Activated naive CD8-positive, alpha-beta T cell treated with anti-CD3 and anti-CD28 coated beads, Interleukin-2, amount 50 U/mL, for 24 hours (primary cell): Measurements from ENCODE around the gene SLC25A48.
A peak's percentile ranks its signal among the peaks of the same experiment; 100 is the strongest.

ENCODE experiments used
- ATAC-seq: fragments of 150-1000 bp; cut with Tn5 transposase; one replicate; pipeline ENCODE4 v1.10.0; 2021
- DNase-seq: peaks from one replicate; pipeline ENCODE4 v3.0.0; 2021
- H3K27ac Mint-ChIP-seq: one replicate; pipeline ENCODE4 v1.8.0; 2021; ENCODE audit warnings: mild to moderate bottlenecking, mixed read lengths
- H3K27me3 Mint-ChIP-seq: one replicate; pipeline ENCODE4 v1.8.0; 2021; ENCODE audit warnings: mixed read lengths
- H3K36me3 Mint-ChIP-seq: one replicate; pipeline ENCODE4 v1.8.0; 2021; ENCODE audit warnings: low read depth, mixed read lengths
- H3K4me1 Mint-ChIP-seq: one replicate; pipeline ENCODE4 v1.8.0; 2021; ENCODE audit warnings: mixed read lengths
- H3K4me3 Mint-ChIP-seq: one replicate; pipeline ENCODE4 v1.8.0; 2021; ENCODE audit warnings: mild to moderate bottlenecking, moderate library complexity, mixed read lengths
- H3K9me3 Mint-ChIP-seq: one replicate; pipeline ENCODE4 v1.8.0; 2021; ENCODE audit warnings: mixed read lengths

Gene SLC25A48

DNA sequence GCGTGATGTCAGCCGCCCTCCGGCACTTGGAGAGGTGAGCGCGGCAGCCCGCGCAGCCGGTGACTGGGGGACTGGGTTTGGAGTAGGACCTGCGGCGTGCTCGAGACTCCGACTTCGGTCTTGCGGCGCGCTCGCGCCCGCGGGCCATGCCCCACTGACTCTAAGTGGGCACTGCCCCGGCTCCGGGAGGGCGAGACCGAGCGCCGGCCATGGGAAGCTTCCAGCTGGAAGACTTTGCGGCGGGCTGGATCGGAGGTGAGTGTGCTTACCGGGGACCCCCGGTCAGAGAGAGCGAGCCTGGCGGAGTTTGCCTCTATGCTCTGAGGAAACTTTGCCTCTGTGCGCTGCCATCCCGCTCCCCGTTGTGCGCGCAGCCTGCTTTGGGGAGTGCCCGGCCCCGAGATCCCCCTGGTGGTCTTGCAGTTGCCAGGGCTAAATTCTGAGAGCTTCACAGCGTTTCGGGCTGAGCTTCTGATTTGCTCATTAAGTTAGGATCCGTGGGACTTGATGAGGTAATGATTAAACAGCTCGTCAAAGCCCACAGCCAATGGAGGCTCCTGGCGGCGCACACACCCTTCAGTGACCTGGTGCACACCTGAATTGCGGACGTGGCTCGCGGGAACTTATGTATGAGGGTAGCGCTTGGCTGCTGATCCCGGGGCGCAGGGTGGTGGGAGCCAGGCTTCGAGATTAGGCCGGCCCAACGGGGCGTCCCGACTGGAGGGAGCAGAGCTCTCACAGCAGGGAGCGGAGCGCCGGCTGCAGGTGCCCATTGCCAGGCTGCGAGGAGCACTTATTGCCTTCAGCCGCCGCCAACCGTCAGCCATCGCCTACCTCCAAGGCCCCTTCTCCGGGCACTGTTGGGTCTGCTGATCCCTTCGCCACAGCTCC lies at the start of gene SLC25A48:
SLC25A48 (plus strand) TSS at position 25 of the 891 bp plus-strand sequence; CDS start at position 210, 185 bp downstream.
- DNase-seq = peak; percentile 47
- Mint-ChIP-seq H3K4me3 (no peak within 1 kb of the TSS), H3K36me3 (no peaks in the 10 kb centered on the region), H3K9me3 (peaks cover 14% of the 10 kb centered on the region), H3K27ac (no peak within 1 kb of the TSS), H3K27me3 (peaks cover 57% of the 10 kb centered on the region), H3K4me1 (peaks cover 2% of the 10 kb centered on the region)
- ATAC-seq = peak; percentile 70

- no peaks in the 10 kb centered on the region for H3K9me3 Mint-ChIP-seq
- no peaks in the 10 kb centered on the region for H3K27me3 Mint-ChIP-seq
- H3K27ac Mint-ChIP-seq = no peak overlapping the region
- no peak overlapping the region for H3K4me3 Mint-ChIP-seq
- ATAC-seq = no peak
- no peaks in the 10 kb centered on the region for H3K36me3 Mint-ChIP-seq
- no peaks in the 10 kb centered on the region for H3K4me1 Mint-ChIP-seq
- no peak for DNase-seq
These were observed 33.8 kb upstream of the SLC25A48 start for GRCh38 chr5:135800656-135801055.

DNA sequence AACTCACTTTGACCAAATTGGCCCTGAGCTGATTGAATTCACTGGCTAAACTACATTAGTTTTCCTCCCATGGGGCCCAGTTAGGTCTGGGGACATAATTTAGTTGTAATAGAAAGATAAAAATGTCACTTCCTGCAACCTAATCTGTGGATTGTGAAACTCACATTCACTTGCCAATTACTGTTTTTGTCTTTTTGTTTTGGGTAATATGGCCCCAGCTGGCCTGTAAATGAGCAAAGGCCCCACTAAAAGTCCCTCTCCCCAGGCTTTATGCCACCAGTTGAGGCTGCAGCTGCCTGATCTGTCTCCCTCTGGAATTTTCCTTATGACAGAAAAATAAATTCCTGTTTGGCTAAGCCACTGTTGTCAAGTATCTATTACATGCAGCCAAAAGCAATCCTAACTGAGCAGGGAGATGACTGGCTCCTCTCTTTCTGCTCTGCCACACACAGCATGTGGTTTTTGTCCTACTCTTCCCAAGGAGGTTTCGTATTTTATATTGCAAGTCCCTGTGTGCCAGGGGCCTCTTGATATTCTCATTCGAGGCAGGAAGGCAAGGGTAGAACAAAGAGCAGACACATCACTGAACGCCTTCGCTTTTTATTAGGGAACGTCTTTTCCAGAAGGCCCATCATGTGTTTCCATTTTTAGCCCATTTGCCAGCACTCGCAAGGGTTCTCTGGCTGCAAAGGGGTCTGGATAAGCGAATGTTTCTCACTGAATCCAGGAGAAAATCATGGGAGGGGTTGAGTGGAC lies 24.1 kb upstream of the SLC25A48 start:
- no peaks in the 10 kb centered on the region for H3K4me1 Mint-ChIP-seq
- DNase-seq (no peak), ATAC-seq (no peak)
- no peak overlapping the region for H3K4me3 Mint-ChIP-seq
- peaks cover 13% of the 10 kb centered on the region for H3K27me3 Mint-ChIP-seq
- H3K36me3 Mint-ChIP-seq = no peaks in the 10 kb centered on the region
- no peak overlapping the region for H3K27ac Mint-ChIP-seq
- H3K9me3 Mint-ChIP-seq = no peaks in the 10 kb centered on the region

GRCh38 chr5:135811007-135811406 lies 23.5 kb upstream of the SLC25A48 start:
- Mint-ChIP-seq H3K36me3 (no peaks in the 10 kb centered on the region), H3K9me3 (no peaks in the 10 kb centered on the region), H3K4me3 (no peak overlapping the region), H3K27me3 (peaks cover 13% of the 10 kb centered on the region), H3K27ac (no peak overlapping the region), H3K4me1 (no peaks in the 10 kb centered on the region)
- ATAC-seq (no peak), DNase-seq (no peak)

DNA sequence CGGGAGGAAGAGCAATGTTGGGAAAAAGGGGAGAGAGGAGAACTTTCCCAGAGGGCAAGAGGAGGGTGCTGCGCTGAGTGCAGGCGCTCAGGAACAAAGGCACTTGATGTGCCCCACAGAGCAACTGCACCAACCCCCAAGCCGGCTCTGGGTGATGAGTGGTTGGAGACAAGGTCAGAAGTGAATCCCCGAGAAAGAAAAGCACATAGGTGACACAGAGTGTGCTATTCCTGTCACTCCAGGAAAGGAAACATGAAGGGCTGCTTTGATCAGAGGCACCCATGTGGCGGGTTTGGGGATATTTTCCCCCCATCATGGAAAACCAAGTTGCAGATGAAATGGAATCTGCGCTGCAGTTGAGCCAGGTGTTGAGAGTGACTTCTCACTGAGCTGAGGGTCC lies 20.7 kb upstream of the SLC25A48 start:
- Mint-ChIP-seq H3K27ac (no peak overlapping the region), H3K27me3 (peaks cover 23% of the 10 kb centered on the region)

GRCh38 chr5:135814316-135814715 lies 20.1 kb upstream of the SLC25A48 start:
- no peaks in the 10 kb centered on the region for H3K9me3 Mint-ChIP-seq
- H3K27me3 Mint-ChIP-seq = peaks cover 25% of the 10 kb centered on the region
- ATAC-seq = no peak
- no peak overlapping the region for H3K4me3 Mint-ChIP-seq
- no peak for DNase-seq
- no peak overlapping the region for H3K27ac Mint-ChIP-seq
- no peaks in the 10 kb centered on the region for H3K4me1 Mint-ChIP-seq
- H3K36me3 Mint-ChIP-seq = no peaks in the 10 kb centered on the region

More for the DNA sequence above, 20.7 kb upstream of the SLC25A48 start:
- no peak for ATAC-seq
- H3K4me3 Mint-ChIP-seq = no peak overlapping the region
- H3K4me1 Mint-ChIP-seq = no peaks in the 10 kb centered on the region
- no peak for DNase-seq
- no peaks in the 10 kb centered on the region for H3K36me3 Mint-ChIP-seq
- H3K9me3 Mint-ChIP-seq = no peaks in the 10 kb centered on the region

DNA sequence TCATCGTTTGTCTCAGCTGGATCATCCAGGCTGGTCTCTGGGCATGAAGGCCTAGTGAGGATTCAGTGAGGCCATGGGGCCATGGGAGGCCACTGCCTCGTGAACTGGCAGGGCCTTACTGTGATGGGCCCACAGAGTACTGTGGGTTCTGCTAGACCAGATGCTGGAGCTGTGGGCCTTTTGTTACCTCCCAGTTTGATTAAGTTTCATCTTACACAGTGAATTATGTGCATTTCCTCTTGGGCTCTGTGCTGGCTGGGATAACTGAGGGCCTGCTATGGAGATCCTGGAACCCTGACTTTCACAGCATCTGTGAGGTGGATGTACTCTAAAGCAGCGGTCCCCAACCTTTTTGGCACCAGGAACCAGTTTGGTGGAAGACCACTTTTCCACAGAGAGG lies 19.7 kb upstream of the SLC25A48 start:
- H3K27ac Mint-ChIP-seq = no peak overlapping the region
- H3K4me3 Mint-ChIP-seq = no peak overlapping the region
- DNase-seq = no peak
- peaks cover 21% of the 10 kb centered on the region for H3K27me3 Mint-ChIP-seq
- H3K9me3 Mint-ChIP-seq = no peaks in the 10 kb centered on the region
- no peaks in the 10 kb centered on the region for H3K36me3 Mint-ChIP-seq
- no peaks in the 10 kb centered on the region for H3K4me1 Mint-ChIP-seq
- no peak for ATAC-seq

DNA sequence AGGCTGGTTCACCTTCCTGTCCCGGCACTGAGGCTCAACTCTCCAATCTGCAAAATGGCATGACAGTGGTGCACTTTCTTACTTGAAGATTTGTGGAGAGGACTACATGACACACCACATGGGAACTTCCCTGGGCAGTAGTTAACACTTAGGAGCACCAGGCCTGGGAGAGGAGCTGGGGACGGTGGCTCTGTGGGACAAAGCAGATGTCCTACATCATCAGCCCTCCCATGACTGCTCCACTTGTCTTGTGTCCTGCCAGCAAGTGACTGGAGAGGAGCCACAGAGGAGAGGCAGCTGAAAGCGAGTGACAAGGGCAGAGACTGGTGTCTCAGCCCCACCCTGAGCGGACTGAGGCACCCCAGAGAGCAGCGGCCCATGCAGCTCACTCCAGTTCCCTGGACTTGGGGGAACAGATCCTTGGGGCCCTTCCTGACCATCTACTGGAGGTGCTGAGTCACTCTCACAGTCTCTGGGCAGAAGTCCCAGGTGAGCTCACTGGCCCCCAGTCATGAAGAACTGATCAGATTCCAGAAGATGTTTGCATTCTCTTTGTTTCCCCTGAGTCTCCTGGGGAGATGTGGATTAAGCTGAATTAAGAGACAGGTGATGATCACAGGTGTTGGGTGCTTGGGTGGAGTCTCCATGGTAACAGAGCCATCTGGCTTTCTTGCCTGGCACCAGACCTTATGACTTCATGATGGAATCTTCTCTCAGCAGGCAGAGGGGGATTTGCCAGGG lies 13.2 kb upstream of the SLC25A48 start:
- ATAC-seq (no peak), DNase-seq (no peak)
- Mint-ChIP-seq H3K4me3 (no peak overlapping the region), H3K27me3 (peaks cover 16% of the 10 kb centered on the region), H3K27ac (no peak overlapping the region), H3K4me1 (no peaks in the 10 kb centered on the region), H3K9me3 (no peaks in the 10 kb centered on the region), H3K36me3 (no peaks in the 10 kb centered on the region)

DNA sequence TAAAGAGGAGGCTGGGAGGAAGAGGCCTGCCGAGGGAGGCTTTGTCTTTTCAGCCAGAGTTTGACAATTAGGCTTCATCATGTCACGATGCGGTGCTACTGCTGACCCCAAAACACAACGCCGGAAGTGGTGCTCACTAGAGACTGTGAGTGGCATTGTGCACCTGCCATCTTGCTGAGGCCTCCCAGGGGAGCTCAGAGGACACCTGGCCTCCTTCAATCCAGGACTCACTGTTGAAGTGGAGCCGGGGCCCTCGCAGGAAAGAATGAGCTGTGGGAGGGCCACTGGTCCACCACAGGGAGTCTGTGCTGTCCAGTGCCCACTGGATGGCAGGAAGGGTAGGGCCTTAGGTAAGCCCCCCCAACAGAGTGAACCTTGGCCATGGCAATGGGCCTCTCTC lies 12.7 kb upstream of the SLC25A48 start:
- Mint-ChIP-seq H3K27me3 (peaks cover 16% of the 10 kb centered on the region), H3K4me3 (no peak overlapping the region), H3K9me3 (no peaks in the 10 kb centered on the region), H3K27ac (no peak overlapping the region), H3K36me3 (no peaks in the 10 kb centered on the region), H3K4me1 (no peaks in the 10 kb centered on the region)
- ATAC-seq (no peak), DNase-seq (no peak)

DNA sequence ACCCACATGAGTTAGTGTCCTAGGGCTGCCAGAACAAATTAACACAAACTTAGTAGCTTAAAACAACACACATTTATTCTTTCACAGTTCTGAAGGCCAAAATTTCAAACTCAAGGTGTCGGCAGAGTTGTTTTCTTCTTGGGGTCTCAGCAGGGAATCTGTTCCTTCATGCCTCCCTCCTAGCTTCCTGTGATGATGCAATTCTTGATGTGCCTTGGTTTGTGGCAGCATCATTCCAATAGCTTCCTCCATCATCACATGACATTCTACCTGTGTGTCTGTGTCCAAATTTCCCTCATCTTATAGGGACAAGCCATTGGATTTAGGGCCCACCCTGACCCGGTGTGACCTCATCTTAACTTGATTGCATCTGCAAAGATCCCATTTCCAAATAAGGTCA lies 12.2 kb upstream of the SLC25A48 start:
- H3K4me1 Mint-ChIP-seq = no peaks in the 10 kb centered on the region
- no peak for ATAC-seq
- no peaks in the 10 kb centered on the region for H3K36me3 Mint-ChIP-seq
- peaks cover 13% of the 10 kb centered on the region for H3K27me3 Mint-ChIP-seq
- no peak for DNase-seq
- no peak overlapping the region for H3K4me3 Mint-ChIP-seq
- no peaks in the 10 kb centered on the region for H3K9me3 Mint-ChIP-seq
- no peak overlapping the region for H3K27ac Mint-ChIP-seq

- H3K4me1 Mint-ChIP-seq = no peaks in the 10 kb centered on the region
- H3K4me3 Mint-ChIP-seq = no peak overlapping the region
- DNase-seq (no peak), ATAC-seq (no peak)
- no peaks in the 10 kb centered on the region for H3K9me3 Mint-ChIP-seq
- peaks cover 8% of the 10 kb centered on the region for H3K27me3 Mint-ChIP-seq
- H3K36me3 Mint-ChIP-seq = no peaks in the 10 kb centered on the region
- no peak overlapping the region for H3K27ac Mint-ChIP-seq
These were observed 11.5 kb upstream of the SLC25A48 start for GRCh38 chr5:135822959-135823358.

- Mint-ChIP-seq H3K27me3 (peaks cover 4% of the 10 kb centered on the region), H3K27ac (no peak overlapping the region), H3K36me3 (no peaks in the 10 kb centered on the region), H3K9me3 (no peaks in the 10 kb centered on the region), H3K4me3 (no peak overlapping the region), H3K4me1 (no peaks in the 10 kb centered on the region)
- no peak for DNase-seq
- ATAC-seq = no peak
These were observed 10.6 kb upstream of the SLC25A48 start for GRCh38 chr5:135823881-135824280.

DNA sequence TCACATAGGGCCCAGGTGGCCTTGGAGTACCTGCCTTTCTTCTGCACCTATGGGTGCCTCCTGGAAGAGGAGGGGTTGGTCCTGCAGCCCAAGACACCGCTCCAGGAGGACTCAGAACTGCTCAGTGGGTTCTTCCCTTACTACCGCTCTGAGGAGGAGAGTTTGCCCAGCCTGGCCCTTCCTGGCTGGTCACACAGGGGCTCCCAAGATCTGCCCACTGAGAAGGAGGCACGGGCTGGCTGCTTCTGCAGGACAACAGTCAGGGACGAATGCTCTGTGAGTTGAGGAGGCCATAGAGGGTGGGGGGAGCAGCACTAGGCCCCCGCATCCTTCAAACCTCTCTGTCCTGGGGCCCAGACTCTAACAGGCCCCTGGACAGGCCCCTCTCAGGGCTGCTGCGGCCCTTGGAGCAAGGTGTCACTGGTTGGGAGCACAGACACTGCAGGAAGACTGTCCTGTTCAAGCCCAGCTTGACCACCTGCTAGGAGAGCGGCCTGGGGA lies 9.9 kb upstream of the SLC25A48 start:
- Mint-ChIP-seq H3K36me3 (no peaks in the 10 kb centered on the region), H3K27me3 (peaks cover 4% of the 10 kb centered on the region), H3K27ac (no peak overlapping the region), H3K9me3 (no peaks in the 10 kb centered on the region), H3K4me1 (no peaks in the 10 kb centered on the region), H3K4me3 (no peak overlapping the region)
- DNase-seq (no peak), ATAC-seq (no peak)

DNA sequence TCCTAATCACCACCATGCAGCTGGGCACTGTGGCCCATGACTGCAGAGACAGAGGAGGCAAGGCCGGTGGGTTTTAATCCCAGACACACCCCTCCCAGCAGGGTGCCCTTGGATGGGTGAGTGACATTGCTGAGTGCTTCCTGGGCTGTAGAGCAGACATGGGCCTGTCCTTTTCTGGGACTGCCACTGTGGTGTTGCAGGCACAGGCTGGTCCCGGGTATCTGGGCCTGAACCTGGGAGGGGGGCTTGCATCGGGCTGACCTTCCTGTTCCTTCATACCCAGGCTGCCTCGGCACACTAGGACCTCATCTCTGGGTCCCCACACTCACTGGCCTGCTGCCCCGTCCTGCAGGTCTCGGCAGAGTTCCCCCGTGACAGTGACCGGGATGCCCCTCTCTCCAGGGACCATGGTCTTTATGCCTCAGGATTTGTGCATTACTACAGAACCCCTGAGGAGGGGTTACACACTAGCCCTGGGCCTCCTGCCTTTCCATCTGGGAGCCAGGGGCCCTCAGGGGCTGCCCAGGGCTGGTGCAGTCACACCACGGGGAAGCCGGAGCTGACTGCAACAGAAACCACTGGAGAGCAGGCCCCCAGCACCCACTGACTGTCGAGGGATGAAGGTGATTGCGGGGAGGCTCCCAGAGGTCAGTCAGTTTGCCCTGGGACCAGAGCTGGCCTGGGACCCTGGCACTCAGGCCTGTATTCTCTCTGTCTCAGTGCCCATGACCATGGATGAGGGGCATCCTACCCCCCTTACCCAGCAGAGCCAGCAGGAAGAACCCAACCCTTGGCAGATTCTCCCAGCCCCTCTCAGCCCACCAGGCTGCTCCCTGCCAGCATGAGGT lies 8.9 kb upstream of the SLC25A48 start:
- H3K27me3 Mint-ChIP-seq = peaks cover 11% of the 10 kb centered on the region
- H3K4me1 Mint-ChIP-seq = no peaks in the 10 kb centered on the region
- no peak overlapping the region for H3K4me3 Mint-ChIP-seq
- no peaks in the 10 kb centered on the region for H3K36me3 Mint-ChIP-seq
- DNase-seq (no peak), ATAC-seq (no peak)
- no peaks in the 10 kb centered on the region for H3K9me3 Mint-ChIP-seq
- H3K27ac Mint-ChIP-seq = no peak overlapping the region
